ENCODE data around the gene SMIM14. TPM values are rescaled to one million over a fixed set of nuclear protein-coding genes. Genes with fewer than 3 reads are reported as not detected.

SMIM14 gene
- total and polyA plus RNA-seq, 9 of the 15 experiments (the other 6 are each of a cell fraction or from before 2014, with no cell fraction given), result 0.98 to 3.7 (median 2.2) TPM

DNA sequence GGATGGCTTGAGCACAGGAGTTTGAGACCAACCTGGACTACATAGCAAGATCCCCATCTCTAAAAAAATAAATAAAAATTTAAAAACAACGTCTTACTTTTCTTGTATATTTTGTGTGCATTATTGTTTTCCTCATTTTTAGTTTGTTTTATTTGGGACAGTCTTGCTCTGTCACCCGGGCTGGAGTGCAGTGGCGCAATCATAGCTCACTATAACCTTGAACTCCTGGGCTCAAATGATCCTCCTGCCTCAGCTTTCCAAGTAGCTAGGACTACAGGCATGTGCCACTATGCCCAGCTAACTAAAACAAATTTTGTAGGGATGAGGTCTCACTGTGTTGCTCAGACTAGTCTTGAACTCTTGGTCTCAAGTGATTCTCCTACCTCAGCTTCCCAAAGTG, 9.5 kb upstream of the SMIM14 start:
- in situ Hi-C loops (cut with MboI), result no loop called here
- BruUV-seq (replicated peaks), result no TSS peak
- CTCF ChIA-PET (ENCODE audit: low intra/inter-chr PET ratio), result no interaction called here
- Histone ChIP-seq H4K20me1 (replicated peaks; ENCODE audit: control insufficient read depth, insufficient read depth, low read length) (no peaks in the 10 kb centered on the region), H3K4me2 (ENCODE audit: insufficient read depth, low read length) (no peak overlapping the region), H3K9me1 (ENCODE audit: control insufficient read depth, insufficient read depth, low read length) (no peaks in the 10 kb centered on the region), H3K36me3 (ENCODE audit: control insufficient read depth, insufficient read depth, low read length) (no peaks in the 10 kb centered on the region), H3K4me1 (replicated peaks in 1 of 2; ENCODE audit: control insufficient read depth in 2 of 2, insufficient read depth in 2 of 2, low read length in 2 of 2) (no peaks in the 10 kb centered on the region; a peak in 1 of 5 replicates), H3K4me3 (no peak overlapping the region), H3K9ac (ENCODE audit: insufficient read depth in 1 of 2, low read depth in 2 of 2, low read length in 2 of 2) (no peak overlapping the region), H2AFZ (ENCODE audit: low read depth, low read length) (no peak overlapping the region), H3K27me3 (ENCODE audit: control insufficient read depth in 2 of 2, insufficient read depth in 2 of 2, low read length in 2 of 2) (no peaks in the 10 kb centered on the region), H3K79me2 (ENCODE audit: control insufficient read depth, insufficient read depth, low read length) (no peaks in the 10 kb centered on the region), H3K9me3 (replicated peaks; ENCODE audit: control insufficient read depth, insufficient read depth, low read depth, low read length) (no peaks in the 10 kb centered on the region), H3K27ac (ENCODE audit: extremely low read depth, low read depth, low read length) (no peak overlapping the region)
- ATAC-seq (no peak), FAIRE-seq (peak; percentile 58), DNase-seq (ENCODE audit: extremely low read depth in 1 of 4, low spot score in 3 of 4) (no peak)
- TF ChIP-seq, protein P1, sequence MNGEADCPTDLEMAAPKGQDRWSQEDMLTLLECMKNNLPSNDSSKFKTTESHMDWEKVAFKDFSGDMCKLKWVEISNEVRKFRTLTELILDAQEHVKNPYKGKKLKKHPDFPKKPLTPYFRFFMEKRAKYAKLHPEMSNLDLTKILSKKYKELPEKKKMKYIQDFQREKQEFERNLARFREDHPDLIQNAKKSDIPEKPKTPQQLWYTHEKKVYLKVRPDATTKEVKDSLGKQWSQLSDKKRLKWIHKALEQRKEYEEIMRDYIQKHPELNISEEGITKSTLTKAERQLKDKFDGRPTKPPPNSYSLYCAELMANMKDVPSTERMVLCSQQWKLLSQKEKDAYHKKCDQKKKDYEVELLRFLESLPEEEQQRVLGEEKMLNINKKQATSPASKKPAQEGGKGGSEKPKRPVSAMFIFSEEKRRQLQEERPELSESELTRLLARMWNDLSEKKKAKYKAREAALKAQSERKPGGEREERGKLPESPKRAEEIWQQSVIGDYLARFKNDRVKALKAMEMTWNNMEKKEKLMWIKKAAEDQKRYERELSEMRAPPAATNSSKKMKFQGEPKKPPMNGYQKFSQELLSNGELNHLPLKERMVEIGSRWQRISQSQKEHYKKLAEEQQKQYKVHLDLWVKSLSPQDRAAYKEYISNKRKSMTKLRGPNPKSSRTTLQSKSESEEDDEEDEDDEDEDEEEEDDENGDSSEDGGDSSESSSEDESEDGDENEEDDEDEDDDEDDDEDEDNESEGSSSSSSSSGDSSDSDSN (IDR thresholded peaks at IDR 0.05; ENCODE audit: borderline replicate concordance in 1 of 2, low read depth in 2 of 2, low read length in 2 of 2), result no peak
- TF ChIP-seq SMARCC2 (IDR thresholded peaks at IDR 0.05; ENCODE audit: low read depth), result no peak
- no peak for TF ChIP-seq NFIC (IDR thresholded peaks at IDR 0.05)
- TF ChIP-seq ARNT (IDR thresholded peaks at IDR 0.05), result no peak
- no peak for TF ChIP-seq ZNF785 (CRISPR knock-in tag; IDR thresholded peaks at IDR 0.05)
- no peak for TF ChIP-seq ZNF274 (IDR thresholded peaks at IDR 0.05; ENCODE audit: borderline replicate concordance, low read depth, low read length)
- intact Hi-C loops (cut with micrococcal nuclease), result no loop called here
- 38% methylated on average over 3 of the region's 3 CpGs for WGBS (ENCODE audit: insufficient coverage, low coverage, missing lambda C conversion rate)
- POLR2A ChIA-PET, result interaction anchor here (0.6 to 2.7 kb wide), 2 partner anchors 9 to 195 kb away, joined by 3 to 14 read pairs; partner anchors contain the start of gene SMIM14

Data from K562 (cell line).